Measurements from ENCODE around the gene VSNL1. TPM values are rescaled to one million over a fixed set of nuclear protein-coding genes. Genes with fewer than 3 reads are reported as not detected.

Gene VSNL1
- total RNA-seq, 1 experiment from 2014 or later: 9.9 TPM

- H3T11ph ChIP-seq (ENCODE audit: low read length): no peak overlapping the region
- no peaks in the 10 kb centered on the region for H3K23me2 ChIP-seq (ENCODE audit: insufficient read length, low read depth, low read length, poor library complexity, severe bottlenecking)
- TF ChIP-seq CTCF (conservative IDR thresholded peaks at IDR 0.05): no peak
- H2AK5ac ChIP-seq (ENCODE audit: insufficient read length, low read length): no peak overlapping the region
- H3K4me1 Mint-ChIP-seq: peaks cover 13 to 18% of the 10 kb centered on the region in 2 experiments
- H2BK120ac ChIP-seq (ENCODE audit: low read depth, low read length, poor library complexity, severe bottlenecking): no peak overlapping the region
- H2BK5ac ChIP-seq (ENCODE audit: insufficient read length, low read length): no peak overlapping the region
- H3K9me3 ChIP-seq (ENCODE audit: control insufficient read depth, low read depth, low read length): no peaks in the 10 kb centered on the region
- H3K4me1 ChIP-seq (ENCODE audit: insufficient read depth, low read length): peaks cover 4% of the 10 kb centered on the region; the same call in 1 of the 2 replicates
- H3K27me3 ChIP-seq (ENCODE audit: insufficient read depth, low read length): no peaks in the 10 kb centered on the region
- H3K23ac ChIP-seq (ENCODE audit: insufficient read length, low read depth, low read length): no peak overlapping the region
- no peak overlapping the region for H3K27ac ChIP-seq (ENCODE audit: insufficient read length, low read depth, low read length)
- no peak overlapping the region for H4K5ac ChIP-seq (ENCODE audit: insufficient read length, low read depth, low read length)
- H3K4ac ChIP-seq (ENCODE audit: low read depth, low read length): no peak overlapping the region
- H3K27me3 Mint-ChIP-seq (ENCODE audit: low read depth): no peaks in the 10 kb centered on the region
- H2BK15ac ChIP-seq (ENCODE audit: low read depth, low read length): no peak overlapping the region
- H3K36me3 Mint-ChIP-seq (ENCODE audit: insufficient read depth in 1 of 3, low read depth in 3 of 3): peaks cover 5 to 18% (median 6%) of the 10 kb centered on the region in 3 experiments
- H3K14ac ChIP-seq (ENCODE audit: insufficient read depth, low read length): no peak overlapping the region
- no peak overlapping the region for H3K18ac ChIP-seq (ENCODE audit: insufficient read length, low read depth, low read length)
- no peak overlapping the region for H2AFZ ChIP-seq (ENCODE audit: low read length)
- no peak overlapping the region for H3K9ac ChIP-seq (ENCODE audit: extremely low read depth, insufficient read length, low read length)
- no CpG with 5 or more reads among the region's 2 CpGs for WGBS (ENCODE audit: extremely low coverage, insufficient read length, low lambda C conversion rate)
- no peak overlapping the region for H2BK12ac ChIP-seq (ENCODE audit: insufficient read length, low read depth, low read length)
- no peaks in the 10 kb centered on the region for H3K79me2 ChIP-seq (ENCODE audit: insufficient read depth, low read length)
- H3K79me1 ChIP-seq (ENCODE audit: insufficient read depth, low read depth, low read length, poor library complexity, severe bottlenecking): no peaks in the 10 kb centered on the region
- DNase-seq: no peak
- no peaks in the 10 kb centered on the region for H4K20me1 ChIP-seq (ENCODE audit: control insufficient read depth, insufficient read depth, insufficient read length)
- H4K8ac ChIP-seq (replicated peaks; ENCODE audit: insufficient read length, low read depth, low read length): no peak overlapping the region
- no peaks in the 10 kb centered on the region for H3K9me3 Mint-ChIP-seq
- H4K91ac ChIP-seq (ENCODE audit: insufficient read length, low read depth, low read length): no peak overlapping the region
- H3K27ac Mint-ChIP-seq: peak overlapping the region in 1 of 3 experiments; percentile 66; a peak in 1 of 7 replicates
- H3K4me3 Mint-ChIP-seq: no peak overlapping the region
- H3K56ac ChIP-seq (ENCODE audit: insufficient read length, low read depth, low read length): no peak overlapping the region
- H3K4me2 ChIP-seq (ENCODE audit: insufficient read depth, insufficient read length, low read length): no peak overlapping the region
- H2BK20ac ChIP-seq (ENCODE audit: low read depth, low read length, poor library complexity, severe bottlenecking): no peak overlapping the region
Measured at GRCh38 chr2:17606851-17607250, 66.4 kb downstream of the VSNL1 start.
